GM12878 (cell line): Measurements from ENCODE around the gene PLAGL2. TPM values are rescaled to one million over a fixed set of nuclear protein-coding genes. Genes with fewer than 3 reads are reported as not detected.
"Not testable (repeated sequence)": the region's sequence is repeated elsewhere in the genome, so short reads cannot be mapped to it uniquely, and the experiment has no call there.

Source experiments
- ATAC-seq: fragments of 200-7000 bp; cut with Tn5 transposase; 3 replicates; pipeline ENCODE4 v1.9.1; 2020; ENCODE audit warnings: mild to moderate bottlenecking, moderate library complexity
- BruUV-seq: library from RNA; stranded (reverse); fragments of 400-500 nt; replicated peaks from 2 replicates; lab custom pipeline; 2021; lab: Mats Ljungman, UMichigan
- CTCF ChIA-PET: fragments of 300-600 bp; sonication (Branson Sonifier 250); formaldehyde crosslinking; extraction: SDS; loops from one replicate; lab custom pipeline; 2021; ENCODE audit warnings: inconsistent platforms; lab: Yijun Ruan, JAX
- POLR2A ChIA-PET: fragments of 350-600 bp; formaldehyde crosslinking; extraction: SDS; loops from one replicate; lab custom pipeline; 2021; ENCODE audit warnings: inconsistent platforms; lab: Charles Lee
- RAD21 ChIA-PET: fragments of 300-600 bp; sonication (Branson Sonifier 250); formaldehyde crosslinking; loops from one replicate; lab custom pipeline; 2023; ENCODE audit warnings: antibody characterized with exemption; ENCODE audit not compliant: unreplicated experiment; lab: Charles Lee
- SMC1A ChIA-PET: fragments of 300-600 bp; sonication (Branson Sonifier 250); formaldehyde crosslinking; loops from one replicate; lab custom pipeline; 2023; ENCODE audit not compliant: unreplicated experiment, uncharacterized antibody; lab: Charles Lee
- DNase-seq: peaks from one replicate; pipeline ENCODE4 v3.0.0-alpha.2; 2011; ENCODE audit warnings: low read depth, low spot score
- FAIRE-seq: peaks from 3 replicates; lab custom pipeline; 2011; peaks lifted over from hg19 to GRCh38; lab: Jason Lieb, UNC
- H2AFZ ChIP-seq: 2 replicates; pipeline ENCODE4 v1.6.0; 2011; ENCODE audit warnings: low read depth, low read length, control low read depth; ENCODE audit not compliant: control insufficient read depth
- H3K27ac ChIP-seq: 2 replicates; pipeline ENCODE4 v1.5.1; 2011; ENCODE audit warnings: control low read depth; ENCODE audit not compliant: control insufficient read depth, insufficient read depth
- H3K27me3 ChIP-seq, 2 experiments: replicated peaks in 1 of 2; 2 replicates each; pipeline versions ENCODE4 v1.6.0 to v1.6.1; 2011; ENCODE audit warnings: low read length in 1 of 2; ENCODE audit not compliant: control insufficient read depth in 2 of 2, insufficient read depth in 2 of 2
- H3K36me3 ChIP-seq, 2 experiments: 2 replicates each; pipeline ENCODE4 v1.5.1; 2011; ENCODE audit warnings: low read length in 1 of 2; ENCODE audit not compliant: control insufficient read depth in 2 of 2, insufficient read depth in 2 of 2
- H3K4me1 ChIP-seq: 2 replicates; pipeline ENCODE4 v1.6.1; 2011; ENCODE audit warnings: mild to moderate bottlenecking, low read length, moderate library complexity, mixed read lengths; ENCODE audit not compliant: control insufficient read depth, insufficient read depth
- H3K4me2 ChIP-seq: 2 replicates; pipeline ENCODE4 v1.6.0; 2011; ENCODE audit warnings: control low read depth; ENCODE audit not compliant: control insufficient read depth, insufficient read depth
- H3K4me3 ChIP-seq: fragments of 200-600 bp; sonication (generic); 2 replicates; pipeline ENCODE4 v1.5.1; 2016
- H3K79me2 ChIP-seq: 2 replicates; pipeline ENCODE4 v1.6.0; 2011; ENCODE audit warnings: low read length; ENCODE audit not compliant: control insufficient read depth, insufficient read depth
- H3K9ac ChIP-seq: 2 replicates; pipeline ENCODE4 v1.8.0; 2011; ENCODE audit warnings: low read length, control low read depth, mixed read lengths; ENCODE audit not compliant: control insufficient read depth, insufficient read depth
- H3K9me3 ChIP-seq: replicated peaks from 3 replicates; pipeline ENCODE4 v1.5.1; 2011; ENCODE audit warnings: mild to moderate bottlenecking, low read length; ENCODE audit not compliant: control insufficient read depth, insufficient read depth
- H4K20me1 ChIP-seq: 2 replicates; pipeline ENCODE4 v1.6.0; 2011; ENCODE audit not compliant: control insufficient read depth, insufficient read depth
- NFIC ChIP-seq: IDR thresholded peaks from 2 replicates; pipeline ENCODE4 v1.6.1; 2012; ENCODE audit warnings: low read depth, mild to moderate bottlenecking, inconsistent platforms, low read length, moderate library complexity
- POLR2A ChIP-seq: IDR thresholded peaks from 2 replicates; pipeline ENCODE4 v1.6.1; 2011; ENCODE audit warnings: low read depth, mild to moderate bottlenecking, low read length
- TCF7 ChIP-seq: IDR thresholded peaks from 2 replicates; pipeline ENCODE4 v1.6.1; 2014; ENCODE audit warnings: antibody characterized with exemption, borderline replicate concordance
- YBX1 ChIP-seq: fragments of 450-650 bp; IDR thresholded peaks from 2 replicates; pipeline ENCODE4 v1.6.1; 2016; ENCODE audit warnings: antibody characterized with exemption
- WGBS: methylation state at CpG from one replicate; pipeline ENCODE4 v1.1.6; 2016; ENCODE audit warnings: low lambda C conversion rate; ENCODE audit not compliant: insufficient replicate concordance, insufficient coverage; ENCODE audit errors: missing lambda C conversion rate; 5-methylcytosine and 5-hydroxymethylcytosine counted together
- in situ Hi-C: fragments of 300-500 bp; cut with MboI; formaldehyde crosslinking; loops from 9 replicates; pipeline ENCODE4 v1.14.3; 2018; ENCODE audit warnings: mixed read lengths
- intact Hi-C: fragments of 100-400 bp; cut with micrococcal nuclease; formaldehyde crosslinking; loops from one replicate; pipeline ENCODE4 v1.14.2; 2022; ENCODE audit not compliant: unreplicated experiment
- polyA plus RNA-seq, 11 experiments: library from polyadenylated mRNA; depleted of rRNA in 4 of 11; unstranded in 6 of 11; stranded (reverse) in 5 of 11; fragments of >200 nt; fragmentation: Nextera tagmentation in 4 of 11; fragmentation: Illumina TruSeq in 1 of 11; extraction: Ambion mirVana in 4 of 11; extraction: Trizol in 1 of 11; gene quantifications; 1 replicate in 1 of 11; 2 replicates in 10 of 11; pipeline versions ENCODE4 v1.2.1 to v1.2.3, GENCODE V29; 2011 to 2016; ENCODE audit warnings: inconsistent platforms in 2 of 11, missing spikeins in 2 of 11, low read depth in 1 of 11
- total RNA-seq, 4 experiments: library from RNA; depleted of rRNA in 3 of 4; stranded (reverse); fragments of >200 nt in 3 of 4; fragmentation: Illumina TruSeq in 1 of 4; extraction: Trizol in 1 of 4; gene quantifications; 2 replicates each; pipeline versions ENCODE4 v1.2.1 to v1.2.3, GENCODE V29; 2013 to 2021

The PLAGL2 gene
- total and polyA plus RNA-seq, 10 of the 15 experiments (the other 5 are each of a cell fraction or from before 2014, with no cell fraction given): 4.4 to 32.3 (median 13.3) TPM

- no peak for DNase-seq
- Histone ChIP-seq H3K79me2 (no peaks in the 10 kb centered on the region; the same call in 1 of the 2 replicates), H3K27me3 (no peaks in the 10 kb centered on the region), H4K20me1 (no peaks in the 10 kb centered on the region; the same call in 1 of the 2 replicates), H3K9me3 (no peaks in the 10 kb centered on the region), H3K4me3 (no peak overlapping the region), H3K4me2 (no peak overlapping the region), H3K36me3 (peaks cover 19 to 29% of the 10 kb centered on the region in 2 experiments), H3K27ac (no peak overlapping the region)
- FAIRE-seq: no peak
- RAD21 ChIA-PET: no interaction called here
- no peak for ATAC-seq
- WGBS: 100% methylated on average over 6 of the region's 6 CpGs
- BruUV-seq: no TSS peak
- SMC1A ChIA-PET: interaction anchor here (0.8 to 2.5 kb wide), 2 partner anchors 9 to 12 kb away, joined by 5 read pairs; no protein-coding TSS in a partner anchor
- intact Hi-C loops: no loop called here
- TF ChIP-seq TCF7: no peak
- no peak for TF ChIP-seq YBX1
- no peak for TF ChIP-seq NFIC
- TF ChIP-seq, all 136 proteins: peak for 0
- in situ Hi-C loops: no loop called here
- POLR2A ChIA-PET: no interaction called here
- no peak overlapping the region for H2AFZ ChIP-seq
- no peaks in the 10 kb centered on the region for H3K4me1 ChIP-seq
- H3K9ac ChIP-seq: no peak overlapping the region
- CTCF ChIA-PET: no interaction called here
These were observed 13.5 kb downstream of the PLAGL2 start for GRCh38 chr20:32193996-32194395.

GRCh38 chr20:32193336-32193735 is 14.2 kb downstream of the PLAGL2 start:
- H3K9ac ChIP-seq, in situ Hi-C loops, H3K4me1 ChIP-seq, H3K4me2 ChIP-seq, H3K79me2 ChIP-seq, RAD21 ChIA-PET, H3K9me3 ChIP-seq, H3K4me3 ChIP-seq, ATAC-seq, intact Hi-C loops, H2AFZ ChIP-seq, H3K27me3 ChIP-seq, BruUV-seq, H3K27ac ChIP-seq, DNase-seq, H4K20me1 ChIP-seq, CTCF ChIA-PET, FAIRE-seq: not testable (repeated sequence)
- 0 out of 2 replicates have a peak, but pooled peaks have one; percentile 33 for TF ChIP-seq POLR2A
- H3K36me3 ChIP-seq: peaks cover 19 to 25% of the 10 kb centered on the region in 2 experiments
- POLR2A ChIA-PET: interaction anchor here (0.7 kb wide), 1 partner anchor 218 kb away, joined by 3 read pairs; no protein-coding TSS in a partner anchor
- SMC1A ChIA-PET: interaction anchor here (2.5 kb wide), 1 partner anchor 10 kb away, joined by 5 read pairs; no protein-coding TSS in a partner anchor
- 89% methylated on average over 5 of the region's 5 CpGs for WGBS
